ENCODE results near the gene UNC5B.

The UNC5B gene

GRCh38 chr10:71204746-71205145 is 7.6 kb upstream of the UNC5B start:
- H3K4me1 ChIP-seq, result no peaks in the 10 kb centered on the region
- no peak overlapping the region for H3K9ac ChIP-seq
- H3K9me3 ChIP-seq (ENCODE audit: control insufficient read depth, low read length), result no peaks in the 10 kb centered on the region
- no peak overlapping the region for H3K27ac ChIP-seq
- no peak for TF ChIP-seq CTCF (IDR thresholded peaks at IDR 0.05)
- no peaks in the 10 kb centered on the region for H3K36me3 ChIP-seq (ENCODE audit: control insufficient read depth, insufficient read depth, low read length)
- H3K4me2 ChIP-seq (ENCODE audit: low read length), result no peak overlapping the region
- no peaks in the 10 kb centered on the region for H3K27me3 ChIP-seq (ENCODE audit: control insufficient read depth, insufficient read depth, low read length)
- no peak overlapping the region for H3K4me3 ChIP-seq (ENCODE audit: low read depth, low read length)
- H2AFZ ChIP-seq, result no peak overlapping the region
- no peaks in the 10 kb centered on the region for H3K79me2 ChIP-seq

DNA sequence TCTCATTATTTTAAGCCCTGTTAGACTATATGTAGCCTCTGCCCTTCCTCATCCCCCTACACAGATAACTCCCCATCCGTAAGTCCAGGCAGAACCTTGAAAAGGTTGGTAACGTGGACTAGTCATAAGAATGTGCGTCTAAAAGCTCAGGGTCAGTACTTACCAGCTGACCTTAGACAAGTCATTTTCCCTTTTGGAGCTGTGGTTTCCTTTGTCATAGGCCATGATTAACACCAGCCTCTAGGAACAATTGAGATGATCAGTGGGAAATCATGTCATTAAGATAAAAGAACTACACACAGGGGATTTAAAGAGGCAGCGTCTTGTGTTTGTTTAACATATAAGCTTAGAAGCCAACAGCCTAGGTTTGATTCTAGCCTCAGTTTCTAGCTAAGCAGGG is 6.9 kb upstream of the UNC5B start:
- Histone ChIP-seq H3K27ac (no peak overlapping the region), H2AFZ (no peak overlapping the region), H3K9ac (no peak overlapping the region), H3K4me2 (ENCODE audit: low read length) (no peak overlapping the region), H3K79me2 (no peaks in the 10 kb centered on the region), H3K4me3 (ENCODE audit: low read depth, low read length) (no peak overlapping the region), H3K36me3 (ENCODE audit: control insufficient read depth, insufficient read depth, low read length) (no peaks in the 10 kb centered on the region), H3K4me1 (peaks cover under 1% of the 10 kb centered on the region), H3K27me3 (ENCODE audit: control insufficient read depth, insufficient read depth, low read length) (peaks cover 3% of the 10 kb centered on the region), H3K9me3 (ENCODE audit: control insufficient read depth, low read length) (no peaks in the 10 kb centered on the region)
- TF ChIP-seq CTCF (IDR thresholded peaks at IDR 0.05), result no peak

DNA sequence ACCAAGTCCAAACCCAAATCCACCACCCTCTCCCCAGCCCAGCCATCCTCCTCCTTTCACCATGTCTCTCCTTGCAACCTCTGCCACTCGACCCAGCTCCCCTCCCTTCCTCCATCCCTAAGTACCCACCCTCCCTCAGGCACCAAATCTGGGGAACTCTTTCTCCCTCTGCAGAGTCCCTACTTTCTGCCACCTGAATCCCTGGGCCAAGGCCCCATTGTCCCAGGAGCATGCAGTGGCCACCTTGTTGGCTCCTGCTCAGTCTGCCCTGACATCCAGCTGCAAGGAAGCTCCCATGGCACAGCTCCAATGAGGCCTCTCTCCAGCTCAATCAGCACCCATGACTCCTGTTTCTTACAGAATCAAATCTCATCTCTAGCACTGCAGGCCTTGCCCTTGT is 5.5 kb upstream of the UNC5B start:
- Histone ChIP-seq H3K79me2 (no peaks in the 10 kb centered on the region), H3K27me3 (ENCODE audit: control insufficient read depth, insufficient read depth, low read length) (peaks cover 3% of the 10 kb centered on the region), H3K36me3 (ENCODE audit: control insufficient read depth, insufficient read depth, low read length) (no peaks in the 10 kb centered on the region), H3K4me1 (peaks cover 5% of the 10 kb centered on the region), H3K9me3 (ENCODE audit: control insufficient read depth, low read length) (no peaks in the 10 kb centered on the region), H3K4me2 (ENCODE audit: low read length) (no peak overlapping the region), H3K27ac (no peak overlapping the region), H3K4me3 (ENCODE audit: low read depth, low read length) (no peak overlapping the region), H3K9ac (no peak overlapping the region), H2AFZ (no peak overlapping the region)
- no peak for TF ChIP-seq CTCF (IDR thresholded peaks at IDR 0.05)

GRCh38 chr10:71207578-71207977 is 4.8 kb upstream of the UNC5B start:
- no peak overlapping the region for H2AFZ ChIP-seq
- no peaks in the 10 kb centered on the region for H3K79me2 ChIP-seq
- no peaks in the 10 kb centered on the region for H3K9me3 ChIP-seq (ENCODE audit: control insufficient read depth, low read length)
- no peak overlapping the region for H3K4me2 ChIP-seq (ENCODE audit: low read length)
- H3K9ac ChIP-seq, result no peak overlapping the region
- no peaks in the 10 kb centered on the region for H3K36me3 ChIP-seq (ENCODE audit: control insufficient read depth, insufficient read depth, low read length)
- H3K27me3 ChIP-seq (ENCODE audit: control insufficient read depth, insufficient read depth, low read length), result peaks cover 3% of the 10 kb centered on the region
- H3K27ac ChIP-seq, result no peak overlapping the region
- H3K4me1 ChIP-seq, result peaks cover 6% of the 10 kb centered on the region
- no peak overlapping the region for H3K4me3 ChIP-seq (ENCODE audit: low read depth, low read length)
- no peak for TF ChIP-seq CTCF (IDR thresholded peaks at IDR 0.05)

DNA sequence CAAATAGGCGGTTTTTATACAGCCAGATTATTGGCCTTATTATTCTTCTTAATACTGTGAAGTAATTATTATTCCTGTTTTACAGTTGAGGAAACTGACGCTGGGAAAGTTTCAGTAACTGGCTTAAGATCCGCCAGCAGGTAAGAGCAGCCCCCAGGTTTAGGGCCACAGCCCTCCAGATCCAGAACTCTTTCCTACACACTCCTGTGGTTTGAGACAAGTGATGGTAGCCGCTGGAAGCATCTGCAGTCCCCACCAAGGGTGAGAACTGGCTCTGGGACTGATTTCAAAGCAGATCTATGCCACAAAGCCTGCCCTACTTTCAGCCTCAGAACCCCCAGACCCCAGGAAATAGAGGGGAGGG is 3.0 kb upstream of the UNC5B start:
- Histone ChIP-seq H3K4me2 (ENCODE audit: low read length) (no peak overlapping the region), H3K36me3 (ENCODE audit: control insufficient read depth, insufficient read depth, low read length) (no peaks in the 10 kb centered on the region), H3K27ac (no peak overlapping the region), H3K9ac (no peak overlapping the region), H3K9me3 (ENCODE audit: control insufficient read depth, low read length) (no peaks in the 10 kb centered on the region), H3K27me3 (ENCODE audit: control insufficient read depth, insufficient read depth, low read length) (peaks cover 3% of the 10 kb centered on the region), H3K79me2 (no peaks in the 10 kb centered on the region), H3K4me1 (peaks cover 6% of the 10 kb centered on the region), H3K4me3 (ENCODE audit: low read depth, low read length) (no peak overlapping the region), H2AFZ (no peak overlapping the region)
- no peak for TF ChIP-seq CTCF (IDR thresholded peaks at IDR 0.05)
